PC-3 (cell line): ENCODE data around the gene HEXA. TPM values are rescaled to one million over a fixed set of nuclear protein-coding genes. Genes with fewer than 3 reads are reported as not detected.
A peak's percentile ranks its signal among the peaks of the same experiment; 100 is the strongest.

Source experiments
- ATAC-seq: fragments of 200-7000 bp; cut with Tn5 transposase; 2 replicates; pipeline ENCODE4 v1.9.1; 2020; ENCODE audit warnings: mild to moderate bottlenecking, moderate library complexity
- BruUV-seq: library from RNA; stranded (reverse); fragments of 400-500 nt; replicated peaks from 2 replicates; lab custom pipeline; 2021; lab: Mats Ljungman, UMichigan
- CTCF ChIA-PET: fragments of 300-600 bp; sonication (Branson Sonifier 250); formaldehyde crosslinking; loops from one replicate; lab custom pipeline; 2022; ENCODE audit warnings: antibody characterized with exemption; lab: Charles Lee
- POLR2A ChIA-PET: fragments of 300-600 bp; sonication (Branson Sonifier 250); formaldehyde crosslinking; loops from one replicate; lab custom pipeline; 2022; ENCODE audit warnings: antibody characterized with exemption; ENCODE audit not compliant: unreplicated experiment; lab: Charles Lee
- DNase-seq: peaks from one replicate; pipeline ENCODE4 v3.0.0-alpha.2; 2015
- H2AFZ ChIP-seq: fragments of 300-600 bp; sonication (generic); 2 replicates; pipeline ENCODE4 v1.6.0; 2016; ENCODE audit warnings: antibody characterized with exemption, low read length
- H3F3A ChIP-seq: fragments of 300-600 bp; sonication (generic); one replicate; pipeline ENCODE4 v1.6.0; 2017; ENCODE audit warnings: antibody characterized with exemption, low read length, control low read depth, mild to moderate bottlenecking; ENCODE audit not compliant: unreplicated experiment
- H3K27ac ChIP-seq: fragments of 300-600 bp; sonication (generic); 2 replicates; pipeline ENCODE4 v1.5.1; 2016; ENCODE audit warnings: mild to moderate bottlenecking, low read length
- H3K27me3 ChIP-seq: fragments of 300-600 bp; sonication (generic); 2 replicates; pipeline ENCODE4 v1.6.1; 2016; ENCODE audit warnings: low read length, mixed read lengths
- H3K36me3 ChIP-seq: fragments of 300-600 bp; sonication (generic); 2 replicates; pipeline ENCODE4 v1.6.1; 2016; ENCODE audit warnings: low read depth, mixed run types, low read length, mixed read lengths
- H3K4me1 ChIP-seq: fragments of 300-600 bp; sonication (generic); 2 replicates; pipeline ENCODE4 v1.5.1; 2016; ENCODE audit warnings: low read length; ENCODE audit not compliant: insufficient read depth
- H3K4me2 ChIP-seq: fragments of 300-600 bp; sonication (generic); 2 replicates; pipeline ENCODE4 v1.6.0; 2016; ENCODE audit warnings: low read length
- H3K4me3 ChIP-seq: fragments of 300-600 bp; sonication (generic); 2 replicates; pipeline ENCODE4 v1.5.1; 2016; ENCODE audit warnings: mild to moderate bottlenecking, low read length, mixed read lengths
- H3K79me2 ChIP-seq: fragments of 300-600 bp; sonication (generic); 2 replicates; pipeline ENCODE4 v1.6.1; 2017; ENCODE audit warnings: low read length, mixed read lengths
- H3K9ac ChIP-seq: fragments of 300-600 bp; sonication (generic); 2 replicates; pipeline ENCODE4 v1.6.0; 2016; ENCODE audit warnings: mild to moderate bottlenecking, low read length
- H3K9me2 ChIP-seq: fragments of 300-600 bp; sonication (generic); replicated peaks from 2 replicates; pipeline ENCODE4 v1.6.1; 2016; ENCODE audit warnings: mixed run types, low read length, mixed read lengths
- H3K9me3 ChIP-seq: fragments of 300-600 bp; sonication (generic); 2 replicates; pipeline ENCODE4 v1.6.1; 2016; ENCODE audit warnings: low read length, mixed read lengths
- H4K20me1 ChIP-seq: fragments of 300-600 bp; sonication (generic); 2 replicates; pipeline ENCODE4 v1.6.1; 2016; ENCODE audit warnings: low read length, mixed read lengths
- EZH2 ChIP-seq: fragments of 300-600 bp; sonication (generic); IDR thresholded peaks from one replicate; pipeline ENCODE4 v1.6.1; 2017; ENCODE audit warnings: antibody characterized with exemption, mild to moderate bottlenecking, low read length; ENCODE audit not compliant: unreplicated experiment
- EZH2phosphoT487 ChIP-seq: fragments of 300-600 bp; sonication (generic); IDR thresholded peaks from 2 replicates; pipeline ENCODE4 v1.6.1; 2018; ENCODE audit warnings: mild to moderate bottlenecking, antibody characterized with exemption, low read length, borderline replicate concordance
- intact Hi-C: fragments of 100-400 bp; cut with micrococcal nuclease; formaldehyde crosslinking; loops from 2 replicates; pipeline ENCODE4 v1.9.0; 2023
- total RNA-seq: library from RNA; depleted of rRNA; stranded (reverse); fragments of >200 nt; gene quantifications from 2 replicates; pipeline ENCODE4 v1.2.3, GENCODE V29; 2014
- TF ChIP-seq, protein P1 (sequence below): fragments of 300-600 bp; sonication (generic); conservative IDR thresholded peaks from 2 replicates; pipeline ENCODE4 v1.5.1; 2017; ENCODE audit warnings: antibody characterized with exemption, low read depth, mild to moderate bottlenecking, low read length

Gene HEXA
- total RNA-seq, 1 experiment from 2014 or later, result not detected

DNA sequence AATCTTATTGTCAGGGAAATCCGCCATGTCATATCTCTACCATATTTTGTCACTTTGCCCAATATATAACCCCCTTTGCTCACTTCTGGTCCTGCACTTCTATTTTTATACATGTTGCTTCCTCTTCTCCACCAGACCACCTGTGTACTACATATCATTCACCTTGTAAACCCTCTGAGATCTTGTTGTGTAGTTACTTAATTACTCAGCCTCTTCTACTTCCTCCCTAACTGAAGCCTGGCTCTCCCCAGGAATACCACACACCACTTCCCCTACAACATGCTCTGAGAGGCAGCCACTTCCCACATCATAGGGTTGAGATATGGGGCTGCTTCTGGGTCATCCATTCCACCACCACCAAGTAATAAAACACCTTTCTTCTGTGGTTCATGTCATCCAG is 10.0 kb downstream of the HEXA start:
- Histone ChIP-seq H3K9ac (no peak overlapping the region), H3K9me3 (no peaks in the 10 kb centered on the region), H3K9me2 (no peaks in the 10 kb centered on the region), H3K36me3 (no peaks in the 10 kb centered on the region), H3K27ac (no peak overlapping the region), H3K27me3 (no peaks in the 10 kb centered on the region), H3K79me2 (no peaks in the 10 kb centered on the region), H4K20me1 (no peaks in the 10 kb centered on the region), H3F3A (no peaks in the 10 kb centered on the region), H3K4me3 (no peak overlapping the region), H3K4me2 (no peak overlapping the region), H3K4me1 (no peaks in the 10 kb centered on the region), H2AFZ (no peak overlapping the region)
- DNase-seq (no peak), ATAC-seq (no peak)
- no TSS peak for BruUV-seq
- POLR2A ChIA-PET, result interaction anchor here (0.6 kb wide), 1 partner anchor 45 kb away, joined by 10 read pairs; no protein-coding TSS in a partner anchor
- intact Hi-C loops, result no loop called here
- CTCF ChIA-PET, result no interaction called here
- TF ChIP-seq EZH2phosphoT487 (no peak), EZH2 (no peak)
- TF ChIP-seq, protein P1, sequence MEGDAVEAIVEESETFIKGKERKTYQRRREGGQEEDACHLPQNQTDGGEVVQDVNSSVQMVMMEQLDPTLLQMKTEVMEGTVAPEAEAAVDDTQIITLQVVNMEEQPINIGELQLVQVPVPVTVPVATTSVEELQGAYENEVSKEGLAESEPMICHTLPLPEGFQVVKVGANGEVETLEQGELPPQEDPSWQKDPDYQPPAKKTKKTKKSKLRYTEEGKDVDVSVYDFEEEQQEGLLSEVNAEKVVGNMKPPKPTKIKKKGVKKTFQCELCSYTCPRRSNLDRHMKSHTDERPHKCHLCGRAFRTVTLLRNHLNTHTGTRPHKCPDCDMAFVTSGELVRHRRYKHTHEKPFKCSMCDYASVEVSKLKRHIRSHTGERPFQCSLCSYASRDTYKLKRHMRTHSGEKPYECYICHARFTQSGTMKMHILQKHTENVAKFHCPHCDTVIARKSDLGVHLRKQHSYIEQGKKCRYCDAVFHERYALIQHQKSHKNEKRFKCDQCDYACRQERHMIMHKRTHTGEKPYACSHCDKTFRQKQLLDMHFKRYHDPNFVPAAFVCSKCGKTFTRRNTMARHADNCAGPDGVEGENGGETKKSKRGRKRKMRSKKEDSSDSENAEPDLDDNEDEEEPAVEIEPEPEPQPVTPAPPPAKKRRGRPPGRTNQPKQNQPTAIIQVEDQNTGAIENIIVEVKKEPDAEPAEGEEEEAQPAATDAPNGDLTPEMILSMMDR, result no peak

DNA sequence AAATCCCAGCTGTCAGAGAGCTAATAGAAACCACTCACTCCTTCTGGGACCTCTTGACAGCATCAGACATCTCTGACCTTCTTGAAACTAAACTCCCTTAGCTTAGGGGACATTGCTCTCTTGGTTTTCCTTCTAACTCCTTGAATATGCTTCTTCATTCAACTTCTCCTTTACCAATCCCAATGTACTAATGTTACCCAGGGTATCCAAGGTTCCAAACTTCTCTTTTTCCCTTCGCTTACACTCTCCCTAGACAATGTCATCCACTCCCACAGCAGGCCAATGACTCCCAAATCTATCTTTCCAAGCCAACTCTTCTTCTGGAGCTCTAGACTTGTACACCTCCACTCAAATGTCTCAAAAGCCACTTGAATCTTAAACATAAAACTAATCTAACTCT is 14.6 kb downstream of the HEXA start:
- POLR2A ChIA-PET, result no interaction called here

DNA sequence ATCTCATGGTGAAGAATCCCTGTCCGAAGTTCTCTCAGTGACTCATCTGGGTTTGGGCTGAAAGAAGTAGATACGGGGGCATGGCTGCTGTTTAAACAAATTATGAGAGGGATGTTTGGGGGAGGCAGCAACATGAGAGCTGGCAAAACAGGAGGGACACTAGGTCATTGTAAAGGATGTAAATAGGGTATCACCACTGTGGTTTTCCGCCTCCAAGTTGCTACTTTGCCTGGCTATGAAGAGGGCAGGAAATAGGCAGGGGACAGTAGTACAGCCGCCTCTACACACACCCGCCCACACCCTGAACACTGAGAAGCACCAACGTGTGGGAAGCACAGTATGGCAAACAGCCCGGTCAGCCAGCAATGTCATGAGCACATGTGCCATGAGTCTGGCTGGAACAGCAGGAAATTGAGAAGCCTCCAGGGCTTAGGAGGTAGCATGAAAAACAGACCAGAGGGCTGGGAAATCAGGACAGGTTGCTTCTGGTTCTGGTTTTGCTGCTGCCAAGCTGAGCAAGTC is 17.1 kb downstream of the HEXA start:
- Histone ChIP-seq H3K9me2 (no peaks in the 10 kb centered on the region), H3K4me2 (peak overlapping the region; percentile 72), H3F3A (no peaks in the 10 kb centered on the region), H3K27me3 (no peaks in the 10 kb centered on the region), H3K27ac (peak overlapping the region; percentile 77), H3K79me2 (no peaks in the 10 kb centered on the region), H3K4me1 (peaks cover 24% of the 10 kb centered on the region), H2AFZ (peak overlapping the region; percentile 59), H3K9me3 (no peaks in the 10 kb centered on the region), H4K20me1 (no peaks in the 10 kb centered on the region), H3K4me3 (peak overlapping the region; percentile 39; the same call in 1 of the 2 replicates), H3K36me3 (no peaks in the 10 kb centered on the region), H3K9ac (no peak overlapping the region)
- peak; percentile 87 for ATAC-seq
- CTCF ChIA-PET, result no interaction called here
- intact Hi-C loops, result no loop called here
- no TSS peak for BruUV-seq
- peak; percentile 88 for DNase-seq
- POLR2A ChIA-PET, result no interaction called here
- TF ChIP-seq, protein P1, result no peak
- TF ChIP-seq EZH2phosphoT487 (no peak), EZH2 (no peak)

More for the DNA sequence above, 14.6 kb downstream of the HEXA start:
- H3K27me3 ChIP-seq, result no peaks in the 10 kb centered on the region
- H3K9me2 ChIP-seq, result no peaks in the 10 kb centered on the region
- DNase-seq, result no peak
- CTCF ChIA-PET, result no interaction called here
- H3K79me2 ChIP-seq, result no peaks in the 10 kb centered on the region
- H3K4me2 ChIP-seq, result no peak overlapping the region
- no TSS peak for BruUV-seq
- H3K9ac ChIP-seq, result no peak overlapping the region
- no peak overlapping the region for H3K27ac ChIP-seq
- TF ChIP-seq, protein P1, result no peak
- no peak for TF ChIP-seq EZH2
- no peak for TF ChIP-seq EZH2phosphoT487
- no peaks in the 10 kb centered on the region for H3K9me3 ChIP-seq
- no peaks in the 10 kb centered on the region for H3K36me3 ChIP-seq
- H4K20me1 ChIP-seq, result no peaks in the 10 kb centered on the region
- no peaks in the 10 kb centered on the region for H3F3A ChIP-seq
- no peak overlapping the region for H2AFZ ChIP-seq
- peaks cover 17% of the 10 kb centered on the region for H3K4me1 ChIP-seq
- no peak overlapping the region for H3K4me3 ChIP-seq
- no peak for ATAC-seq
- intact Hi-C loops, result no loop called here
